ENCODE data around the gene CHD5.

- TF ChIP-seq CTCF (IDR thresholded peaks at IDR 0.05) (no peak), POLR2A (IDR thresholded peaks at IDR 0.05) (no peak), POLR2AphosphoS5 (IDR thresholded peaks at IDR 0.05) (no peak)
Measured at GRCh38 chr1:6092211-6092610, 87.9 kb downstream of the CHD5 start.
